SKM-1 (cell line): Measurements from ENCODE around the gene CDKN3.
"Not testable (repeated sequence)": the region's sequence is repeated elsewhere in the genome, so short reads cannot be mapped to it uniquely, and the experiment has no call there.

Source experiments
- DNase-seq: peaks from one replicate; lab custom pipeline; 2025; ENCODE audit not compliant: unreplicated experiment; lab: John Stamatoyannopoulos, UW

CDKN3 gene

DNA sequence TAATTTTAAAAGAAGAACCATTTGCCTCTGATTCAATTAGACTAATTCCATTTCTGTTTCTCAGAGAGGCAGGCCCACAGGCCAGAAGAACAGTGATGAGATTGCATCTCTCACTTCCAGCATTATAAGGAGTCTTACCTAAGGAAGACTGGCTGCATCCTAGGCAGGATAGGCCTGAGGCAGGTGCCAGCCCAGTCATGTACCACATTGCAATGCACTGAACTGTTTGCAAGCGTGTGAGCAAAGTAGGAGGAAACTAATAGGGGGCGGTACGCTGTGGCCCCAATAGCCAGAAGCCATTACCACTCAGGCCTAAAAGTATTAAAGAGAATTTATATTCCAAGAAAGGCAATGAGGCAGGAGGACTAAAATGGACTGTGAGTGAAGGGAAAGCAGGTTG lies 56.4 kb downstream of the CDKN3 start:
- DNase-seq, result no peak

DNA sequence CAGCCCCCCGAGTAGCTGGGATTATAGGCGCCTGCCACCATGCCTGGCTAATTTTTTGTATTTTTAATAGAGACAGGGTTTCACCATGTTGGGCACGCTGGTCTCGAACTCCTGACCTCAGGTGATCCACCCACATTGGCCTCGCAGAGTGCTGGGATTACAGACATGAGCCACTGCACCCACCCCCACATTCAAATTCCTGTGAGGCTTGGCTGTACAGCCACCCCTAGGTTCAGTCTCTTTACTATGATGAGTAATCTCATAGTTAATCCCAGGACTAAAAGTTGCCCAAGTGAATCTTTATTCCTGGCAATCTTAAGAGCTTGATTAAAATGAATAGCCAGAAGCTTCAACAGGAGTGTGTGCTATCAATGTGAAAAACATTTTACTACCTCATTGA lies 57.2 kb downstream of the CDKN3 start:
- DNase-seq, result not testable (repeated sequence)

DNA sequence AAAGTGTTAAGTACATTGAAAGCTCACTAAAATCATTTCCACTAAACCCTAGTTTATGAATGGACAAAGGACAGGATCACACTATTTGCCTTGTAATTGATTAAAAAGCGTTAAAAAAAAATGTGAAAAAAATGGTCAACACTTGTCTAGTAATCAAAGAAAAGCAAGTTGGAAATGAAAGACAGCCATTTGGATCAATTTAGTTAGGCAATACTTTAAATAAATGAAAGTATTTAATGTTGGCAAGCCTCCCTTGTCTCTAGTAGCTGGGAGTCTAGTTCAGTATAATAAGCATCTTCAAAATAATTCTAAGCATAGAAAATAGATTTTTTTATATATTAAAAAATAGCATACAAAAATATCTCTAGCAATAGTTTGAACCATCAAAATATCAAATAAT lies 58.6 kb downstream of the CDKN3 start:
- no peak for DNase-seq

GRCh38 chr14:54456820-54457608 lies 60.2 kb downstream of the CDKN3 start:
- not testable (repeated sequence) for DNase-seq

DNA sequence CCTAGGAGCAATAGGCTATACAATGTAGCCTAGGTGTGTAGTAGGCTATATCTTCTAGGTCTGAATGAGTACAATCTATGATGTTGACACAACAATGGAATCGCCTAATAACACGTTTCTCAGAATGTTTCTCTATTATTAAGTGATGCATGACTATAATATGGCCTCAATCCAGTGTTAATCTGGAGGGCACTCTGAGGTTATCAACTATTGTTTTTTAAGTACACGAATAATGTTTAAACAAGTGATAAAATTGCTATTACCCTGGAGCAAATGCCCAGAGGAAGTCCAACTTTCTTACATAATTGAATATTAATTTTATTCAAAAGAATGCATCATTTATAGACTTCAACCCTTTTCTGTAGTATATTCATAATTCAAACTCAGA lies 60.8 kb downstream of the CDKN3 start:
- no peak for DNase-seq

DNA sequence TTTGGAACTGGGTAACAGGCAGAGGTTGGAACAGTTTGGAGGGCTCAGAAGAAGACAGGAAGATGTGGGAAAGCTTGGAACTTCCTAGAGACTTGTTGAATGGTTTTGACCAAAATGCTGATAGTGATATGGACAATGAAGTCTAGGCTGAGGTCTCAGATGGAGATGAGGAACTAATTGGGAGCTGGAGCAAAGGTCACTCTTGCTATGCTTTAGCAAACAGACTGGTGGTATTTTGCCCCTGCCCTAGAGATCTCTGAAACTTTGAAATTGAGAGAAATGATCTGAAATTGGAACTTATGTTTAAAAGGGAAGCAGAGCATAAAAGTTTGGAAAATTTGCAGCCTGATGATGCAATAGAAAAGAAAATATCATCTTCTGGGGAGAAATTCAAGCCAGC lies 61.7 kb downstream of the CDKN3 start:
- DNase-seq, result not testable (repeated sequence)

DNA sequence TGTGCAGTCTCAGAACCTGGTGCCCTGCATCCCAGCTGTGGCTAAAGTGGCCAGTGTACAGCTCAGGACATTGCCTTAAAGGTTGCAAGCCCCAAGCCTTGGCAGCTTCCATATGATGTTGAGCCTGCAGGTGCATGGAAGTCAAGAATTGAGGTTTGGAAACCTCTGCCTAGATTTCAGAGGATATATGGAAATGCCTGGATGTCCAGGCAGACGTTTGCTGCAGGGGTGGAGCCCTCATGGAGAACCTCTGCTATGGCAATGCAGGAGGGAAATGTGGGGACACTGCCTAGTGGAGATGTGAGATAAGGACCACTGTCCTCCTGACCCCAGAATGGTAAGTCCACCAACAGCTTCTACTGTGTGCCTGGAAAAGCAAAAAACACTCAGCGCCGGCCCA lies 62.3 kb downstream of the CDKN3 start:
- DNase-seq, result no peak

GRCh38 chr14:54462048-54462447 lies 65.2 kb downstream of the CDKN3 start:
- no peak for DNase-seq

GRCh38 chr14:54465654-54466053 lies 68.8 kb downstream of the CDKN3 start:
- DNase-seq, result no peak

- DNase-seq, result no peak
Observed at GRCh38 chr14:54467280-54467679, 70.5 kb downstream of the CDKN3 start.
